Adrenal gland (tissue), 5 donors: ENCODE results near the gene TBC1D8B.

ENCODE experiments used
- CTCF ChIP-seq, 6 experiments: fragments of 450-650 bp in 4 of 6; fragments of 200-600 bp in 2 of 6; sonication (generic) in 1 of 6; IDR thresholded peaks; 1 replicate in 5 of 6; 2 replicates in 1 of 6; pipeline versions ENCODE4 v1.5.1 to v1.8.0; 2016 to 2021; ENCODE audit warnings: antibody characterized with exemption in 6 of 6, mild to moderate bottlenecking in 2 of 6, moderate library complexity in 1 of 6
- POLR2A ChIP-seq, 2 donors: fragments of 450-650 bp; IDR thresholded peaks; one replicate each; pipeline ENCODE4 v1.6.1; 2017; ENCODE audit warnings: antibody characterized with exemption in 2 of 2, mild to moderate bottlenecking in 2 of 2, moderate library complexity in 1 of 2
- donor health status: DM: no; HTN: no; CAD: no.

GRCh38 chrX:106783716-106784115 lies 18.8 kb upstream of the TBC1D8B start:
- no peak for TF ChIP-seq CTCF (IDR thresholded peaks at IDR 0.05)
- no peak for TF ChIP-seq POLR2A (IDR thresholded peaks at IDR 0.05)
